H1 (cell line): Measurements from ENCODE around the gene DMXL1.

Source experiments
- EP300 ChIP-seq, 2 experiments: IDR thresholded peaks; 1 replicate in 1 of 2; 2 replicates in 1 of 2; pipeline ENCODE4 v1.6.1; 2011 to 2012; ENCODE audit warnings: low read depth in 2 of 2, low read length in 2 of 2, mild to moderate bottlenecking in 2 of 2, borderline replicate concordance in 1 of 2, inconsistent platforms in 1 of 2, moderate library complexity in 1 of 2
- POLR2A ChIP-seq, 2 experiments: IDR thresholded peaks; 1 replicate in 1 of 2; 2 replicates in 1 of 2; pipeline ENCODE4 v1.6.1; 2011; ENCODE audit warnings: low read depth in 2 of 2, low read length in 2 of 2, mild to moderate bottlenecking in 2 of 2; ENCODE audit errors: control extremely low read depth in 1 of 2
- TF ChIP-seq, protein P1 (sequence below), 3 experiments: IDR thresholded peaks; 1 replicate in 2 of 3; 2 replicates in 1 of 3; pipeline versions ENCODE4 v1.5.1 to v1.6.1; 2011; ENCODE audit warnings: low read length in 3 of 3, mild to moderate bottlenecking in 3 of 3, inconsistent platforms in 2 of 3, low read depth in 1 of 3, moderate library complexity in 1 of 3; ENCODE audit not compliant: insufficient read depth in 1 of 3; ENCODE audit errors: control extremely low read depth in 1 of 3

DNA sequence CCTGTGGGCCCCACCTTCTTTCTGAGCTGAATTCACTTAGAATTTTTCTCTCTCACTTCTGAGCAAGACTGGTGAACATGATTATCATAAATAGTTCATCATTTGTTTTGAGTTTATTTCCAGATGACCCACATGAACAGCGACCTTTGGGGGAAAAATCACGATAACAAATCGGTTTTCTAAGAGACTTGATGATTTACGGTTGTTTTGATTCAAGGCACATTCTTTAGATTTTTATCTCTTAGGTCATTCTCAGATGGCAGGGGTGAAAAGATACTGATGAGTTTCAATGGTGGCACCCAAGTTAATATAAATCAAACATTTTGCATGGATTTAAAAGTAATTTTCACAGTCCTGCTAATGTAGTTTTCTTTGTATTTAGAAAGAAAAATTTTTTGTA lies 95.1 kb downstream of the DMXL1 start:
- TF ChIP-seq EP300 (IDR thresholded peaks at IDR 0.05; ENCODE audit: borderline replicate concordance in 1 of 2, low read depth in 2 of 2, low read length in 2 of 2) (no peak), POLR2A (IDR thresholded peaks at IDR 0.05; ENCODE audit: control extremely low read depth in 1 of 2, low read depth in 2 of 2, low read length in 2 of 2) (no peak)
- TF ChIP-seq, protein P1, sequence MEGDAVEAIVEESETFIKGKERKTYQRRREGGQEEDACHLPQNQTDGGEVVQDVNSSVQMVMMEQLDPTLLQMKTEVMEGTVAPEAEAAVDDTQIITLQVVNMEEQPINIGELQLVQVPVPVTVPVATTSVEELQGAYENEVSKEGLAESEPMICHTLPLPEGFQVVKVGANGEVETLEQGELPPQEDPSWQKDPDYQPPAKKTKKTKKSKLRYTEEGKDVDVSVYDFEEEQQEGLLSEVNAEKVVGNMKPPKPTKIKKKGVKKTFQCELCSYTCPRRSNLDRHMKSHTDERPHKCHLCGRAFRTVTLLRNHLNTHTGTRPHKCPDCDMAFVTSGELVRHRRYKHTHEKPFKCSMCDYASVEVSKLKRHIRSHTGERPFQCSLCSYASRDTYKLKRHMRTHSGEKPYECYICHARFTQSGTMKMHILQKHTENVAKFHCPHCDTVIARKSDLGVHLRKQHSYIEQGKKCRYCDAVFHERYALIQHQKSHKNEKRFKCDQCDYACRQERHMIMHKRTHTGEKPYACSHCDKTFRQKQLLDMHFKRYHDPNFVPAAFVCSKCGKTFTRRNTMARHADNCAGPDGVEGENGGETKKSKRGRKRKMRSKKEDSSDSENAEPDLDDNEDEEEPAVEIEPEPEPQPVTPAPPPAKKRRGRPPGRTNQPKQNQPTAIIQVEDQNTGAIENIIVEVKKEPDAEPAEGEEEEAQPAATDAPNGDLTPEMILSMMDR (IDR thresholded peaks at IDR 0.05; ENCODE audit: control extremely low read depth in 1 of 3, insufficient read depth in 1 of 3, low read depth in 1 of 3, low read length in 3 of 3) = no peak
